Chondrocyte (in vitro differentiated cells): ENCODE measurements around the gene HOXA7. TPM values are rescaled to one million over a fixed set of nuclear protein-coding genes. Genes with fewer than 3 reads are reported as not detected.
A peak's percentile ranks its signal among the peaks of the same experiment; 100 is the strongest.

Experiments
- DNase-seq: peaks from one replicate; pipeline ENCODE4 v3.0.0; 2021; ENCODE audit warnings: mixed read lengths, low spot score
- H3K27ac Mint-ChIP-seq: one replicate; pipeline ENCODE4 v1.8.0; 2021; ENCODE audit warnings: mild to moderate bottlenecking, moderate library complexity, mixed read lengths; ENCODE audit not compliant: unreplicated experiment
- H3K27me3 Mint-ChIP-seq: 2 replicates; pipeline ENCODE4 v1.8.0; 2021; ENCODE audit warnings: low read depth, mixed read lengths
- H3K36me3 Mint-ChIP-seq: 2 replicates; pipeline ENCODE4 v1.8.0; 2021; ENCODE audit warnings: low read depth, mixed read lengths
- H3K4me1 Mint-ChIP-seq: 2 replicates; pipeline ENCODE4 v1.8.0; 2021; ENCODE audit warnings: low read depth, mild to moderate bottlenecking, mixed read lengths
- H3K4me3 Mint-ChIP-seq: one replicate; pipeline ENCODE4 v1.8.0; 2021; ENCODE audit warnings: mild to moderate bottlenecking, moderate library complexity, mixed read lengths; ENCODE audit not compliant: unreplicated experiment
- H3K9me3 Mint-ChIP-seq: 2 replicates; pipeline ENCODE4 v1.8.0; 2021; ENCODE audit warnings: low read depth, mixed read lengths
- total RNA-seq: library from RNA; stranded (reverse); gene quantifications from 3 replicates; pipeline ENCODE4 v1.2.1, GENCODE V29; 2021
- TF ChIP-seq, protein P1 (sequence below): fragments of 200-600 bp; sonication (generic); IDR thresholded peaks from 2 replicates; pipeline ENCODE4 v1.5.0; 2021; ENCODE audit warnings: antibody characterized with exemption, mild to moderate bottlenecking, moderate library complexity

The HOXA7 gene
- total RNA-seq, 1 donor from 2014 or later = not detected

DNA sequence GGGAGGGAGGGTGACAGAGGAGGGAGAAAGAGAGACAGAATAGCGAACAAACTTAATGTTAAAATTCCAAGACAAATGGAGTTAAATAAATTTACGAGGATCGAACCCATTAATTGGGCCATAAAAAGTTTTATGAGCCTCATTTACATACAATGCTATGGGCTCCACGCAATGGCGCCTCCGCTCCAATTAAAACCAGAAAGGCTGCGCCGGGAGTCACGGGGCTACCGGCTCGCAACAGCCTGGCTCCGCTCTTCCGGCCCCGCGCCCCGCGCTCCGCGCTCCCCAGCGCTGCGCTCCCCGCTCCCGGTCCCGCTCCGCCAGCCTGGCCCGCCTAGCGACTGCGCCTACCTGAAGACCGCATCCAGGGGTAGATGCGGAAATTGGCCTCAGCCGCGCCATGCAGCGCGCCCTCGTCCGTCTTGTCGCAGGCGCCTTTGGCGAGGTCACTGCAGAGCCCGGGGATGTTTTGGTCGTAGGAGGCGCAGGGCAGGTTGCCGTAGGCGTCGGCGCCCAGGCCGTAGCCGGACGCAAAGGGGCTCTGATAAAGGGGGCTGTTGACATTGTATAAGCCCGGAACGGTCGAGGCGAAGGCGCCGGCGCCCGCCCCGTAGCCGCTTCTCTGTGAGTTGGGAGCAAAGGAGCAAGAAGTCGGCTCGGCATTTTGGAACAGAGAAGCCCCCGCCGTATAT is 513 bp downstream of the HOXA7 start:
- DNase-seq = no peak
- no peak overlapping the region for H3K4me3 Mint-ChIP-seq
- peaks cover 81% of the 10 kb centered on the region for H3K27me3 Mint-ChIP-seq
- H3K27ac Mint-ChIP-seq = no peak overlapping the region
- peaks cover 7% of the 10 kb centered on the region for H3K36me3 Mint-ChIP-seq
- peaks cover 4% of the 10 kb centered on the region for H3K9me3 Mint-ChIP-seq
- TF ChIP-seq, protein P1, sequence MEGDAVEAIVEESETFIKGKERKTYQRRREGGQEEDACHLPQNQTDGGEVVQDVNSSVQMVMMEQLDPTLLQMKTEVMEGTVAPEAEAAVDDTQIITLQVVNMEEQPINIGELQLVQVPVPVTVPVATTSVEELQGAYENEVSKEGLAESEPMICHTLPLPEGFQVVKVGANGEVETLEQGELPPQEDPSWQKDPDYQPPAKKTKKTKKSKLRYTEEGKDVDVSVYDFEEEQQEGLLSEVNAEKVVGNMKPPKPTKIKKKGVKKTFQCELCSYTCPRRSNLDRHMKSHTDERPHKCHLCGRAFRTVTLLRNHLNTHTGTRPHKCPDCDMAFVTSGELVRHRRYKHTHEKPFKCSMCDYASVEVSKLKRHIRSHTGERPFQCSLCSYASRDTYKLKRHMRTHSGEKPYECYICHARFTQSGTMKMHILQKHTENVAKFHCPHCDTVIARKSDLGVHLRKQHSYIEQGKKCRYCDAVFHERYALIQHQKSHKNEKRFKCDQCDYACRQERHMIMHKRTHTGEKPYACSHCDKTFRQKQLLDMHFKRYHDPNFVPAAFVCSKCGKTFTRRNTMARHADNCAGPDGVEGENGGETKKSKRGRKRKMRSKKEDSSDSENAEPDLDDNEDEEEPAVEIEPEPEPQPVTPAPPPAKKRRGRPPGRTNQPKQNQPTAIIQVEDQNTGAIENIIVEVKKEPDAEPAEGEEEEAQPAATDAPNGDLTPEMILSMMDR = no peak
- H3K4me1 Mint-ChIP-seq = peaks cover 19% of the 10 kb centered on the region

DNA sequence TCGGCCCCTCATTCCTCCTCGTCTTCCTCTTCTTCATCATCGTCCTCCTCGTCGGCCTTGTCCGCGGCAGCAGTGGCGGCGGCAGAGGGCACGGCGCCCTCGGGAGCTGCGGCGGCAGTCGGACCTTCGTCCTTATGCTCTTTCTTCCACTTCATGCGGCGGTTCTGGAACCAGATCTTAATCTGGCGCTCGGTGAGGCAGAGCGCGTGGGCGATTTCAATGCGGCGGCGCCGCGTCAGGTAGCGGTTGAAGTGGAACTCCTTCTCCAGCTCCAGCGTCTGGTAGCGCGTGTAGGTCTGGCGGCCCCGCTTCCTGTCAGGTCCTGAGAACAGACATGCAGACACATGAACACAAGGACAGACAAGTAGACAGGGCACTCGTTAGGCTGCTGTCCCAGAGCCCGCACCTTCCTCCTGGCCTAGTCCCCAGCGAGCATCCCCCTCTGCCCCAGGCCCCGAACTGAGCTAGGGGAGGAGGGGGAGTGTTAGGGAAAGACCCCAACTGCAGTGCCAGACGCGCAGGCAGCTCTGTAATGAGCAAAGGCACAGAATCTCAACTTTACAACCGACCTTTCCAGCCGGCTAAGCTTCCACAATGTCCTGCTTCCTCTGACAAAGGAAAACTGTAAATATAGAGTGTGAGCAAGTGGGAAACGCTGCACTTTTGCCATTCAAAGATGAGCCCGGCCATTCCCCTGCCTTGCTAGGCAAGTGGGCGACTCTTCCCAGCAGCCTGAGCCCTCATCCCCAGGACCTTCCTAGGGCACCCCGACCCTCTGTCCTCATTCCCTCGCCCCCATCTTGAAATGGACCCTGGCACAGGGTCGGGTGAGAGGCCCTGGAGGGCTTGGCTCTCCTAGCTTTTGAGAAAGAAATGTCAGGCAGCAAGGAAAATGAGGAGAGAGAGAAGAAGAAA is 1.3 kb downstream of the HOXA7 start:
- TF ChIP-seq, protein P1 = no peak
- DNase-seq = peak; percentile 84
- peak overlapping the region; percentile 28 for H3K4me3 Mint-ChIP-seq

DNA sequence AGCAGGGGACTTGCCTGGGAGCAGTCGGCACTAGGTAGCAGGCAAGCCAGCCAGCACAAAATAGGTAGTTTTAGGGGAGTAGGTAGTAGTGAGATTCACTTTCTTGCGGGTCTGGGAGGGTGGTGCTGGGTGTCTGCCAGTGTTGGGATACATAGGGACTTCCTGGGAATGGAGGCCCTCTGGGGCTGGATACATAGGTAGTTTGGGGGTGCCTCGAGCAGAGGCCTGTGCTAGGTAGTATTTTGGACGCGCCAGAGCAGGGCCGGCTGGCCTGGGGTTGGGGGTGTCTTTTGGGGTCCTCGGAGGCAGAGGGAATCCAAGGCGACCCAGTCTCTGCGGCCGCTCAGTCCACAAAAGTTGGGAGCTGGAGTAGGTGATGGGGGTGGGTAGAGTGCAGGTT is 2.1 kb downstream of the HOXA7 start:
- TF ChIP-seq, protein P1 = no peak
- Mint-ChIP-seq H3K27ac (no peak overlapping the region), H3K4me1 (peaks cover 19% of the 10 kb centered on the region), H3K9me3 (peaks cover 4% of the 10 kb centered on the region), H3K36me3 (peaks cover 7% of the 10 kb centered on the region), H3K4me3 (no peak overlapping the region), H3K27me3 (peaks cover 86% of the 10 kb centered on the region)
- no peak for DNase-seq

More for the DNA sequence above, 1.3 kb downstream of the HOXA7 start:
- Mint-ChIP-seq H3K27ac (no peak overlapping the region), H3K4me1 (peaks cover 19% of the 10 kb centered on the region), H3K36me3 (peaks cover 7% of the 10 kb centered on the region), H3K9me3 (peaks cover 4% of the 10 kb centered on the region), H3K27me3 (peaks cover 83% of the 10 kb centered on the region)

DNA sequence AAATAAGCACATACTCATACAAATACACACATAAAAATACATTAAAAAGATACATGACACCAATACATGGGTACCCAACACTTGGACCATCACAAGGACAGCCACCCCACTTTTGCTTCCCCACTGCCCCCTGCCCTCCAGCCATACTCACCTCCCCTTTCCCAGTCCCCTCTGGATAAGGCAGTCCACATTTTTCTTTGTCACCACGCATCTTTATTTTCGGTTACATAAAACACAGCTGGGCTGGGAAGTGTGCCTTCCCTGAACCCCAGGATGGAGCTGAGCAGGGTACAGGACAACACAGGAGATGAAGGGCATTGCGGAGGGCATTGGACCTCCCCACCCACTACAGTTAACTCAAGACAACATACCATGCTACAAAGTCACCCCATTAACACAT is 2.9 kb downstream of the HOXA7 start:
- H3K4me1 Mint-ChIP-seq = peaks cover 19% of the 10 kb centered on the region
- TF ChIP-seq, protein P1 = no peak
- H3K36me3 Mint-ChIP-seq = peaks cover 5% of the 10 kb centered on the region
- peaks cover 2% of the 10 kb centered on the region for H3K9me3 Mint-ChIP-seq
- DNase-seq = no peak
- no peak overlapping the region for H3K4me3 Mint-ChIP-seq
- no peak overlapping the region for H3K27ac Mint-ChIP-seq
- H3K27me3 Mint-ChIP-seq = peaks cover 86% of the 10 kb centered on the region

DNA sequence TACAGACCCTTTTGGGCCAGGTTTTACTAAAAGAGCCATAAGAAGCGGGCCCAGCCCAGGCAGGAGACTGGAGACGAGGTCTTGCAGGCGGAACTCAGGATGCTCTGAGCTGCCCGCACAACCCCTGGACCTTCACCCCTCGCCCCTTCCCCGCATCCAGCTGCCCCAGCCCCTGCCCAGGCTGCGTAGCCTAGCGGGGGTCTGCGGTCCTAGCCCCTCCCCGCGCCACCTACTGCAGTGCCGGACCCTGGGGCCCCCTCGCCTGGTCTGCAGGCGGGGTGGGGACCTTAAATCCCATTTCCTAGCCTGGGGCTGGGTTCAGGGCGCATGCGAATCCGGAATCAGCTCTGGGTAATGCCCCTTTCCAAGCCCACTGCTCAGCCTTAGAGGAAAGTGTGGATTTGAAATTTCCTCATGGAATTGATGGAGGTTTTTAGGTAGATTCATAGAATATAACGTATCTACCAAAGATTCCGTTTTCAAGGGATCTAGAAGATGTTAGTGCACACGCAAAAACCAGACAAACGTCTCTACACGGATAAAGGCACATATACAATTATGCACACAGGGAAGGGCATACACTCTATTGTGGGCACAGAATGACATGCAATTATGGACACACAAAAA is 3.5 kb downstream of the HOXA7 start:
- TF ChIP-seq, protein P1 = no peak
- H3K27me3 Mint-ChIP-seq = peaks cover 87% of the 10 kb centered on the region
- H3K4me1 Mint-ChIP-seq = peaks cover 22% of the 10 kb centered on the region
- peaks cover 3% of the 10 kb centered on the region for H3K36me3 Mint-ChIP-seq
- peak; percentile 74 for DNase-seq
- no peaks in the 10 kb centered on the region for H3K9me3 Mint-ChIP-seq
- H3K4me3 Mint-ChIP-seq = no peak overlapping the region
- no peak overlapping the region for H3K27ac Mint-ChIP-seq
